Placental epithelial cell (primary cell): Measurements from ENCODE around the gene MT1E. TPM values are rescaled to one million over a fixed set of nuclear protein-coding genes. Genes with fewer than 3 reads are reported as not detected.

Experiments used
- total RNA-seq: library from RNA; depleted of rRNA; stranded (reverse); fragments of >200 nt; gene quantifications from 2 replicates; pipeline ENCODE4 v1.2.3, GENCODE V29; 2012

MT1E gene
- 52.9 and 91.5 TPM in 2 replicates for total RNA-seq

DNA sequence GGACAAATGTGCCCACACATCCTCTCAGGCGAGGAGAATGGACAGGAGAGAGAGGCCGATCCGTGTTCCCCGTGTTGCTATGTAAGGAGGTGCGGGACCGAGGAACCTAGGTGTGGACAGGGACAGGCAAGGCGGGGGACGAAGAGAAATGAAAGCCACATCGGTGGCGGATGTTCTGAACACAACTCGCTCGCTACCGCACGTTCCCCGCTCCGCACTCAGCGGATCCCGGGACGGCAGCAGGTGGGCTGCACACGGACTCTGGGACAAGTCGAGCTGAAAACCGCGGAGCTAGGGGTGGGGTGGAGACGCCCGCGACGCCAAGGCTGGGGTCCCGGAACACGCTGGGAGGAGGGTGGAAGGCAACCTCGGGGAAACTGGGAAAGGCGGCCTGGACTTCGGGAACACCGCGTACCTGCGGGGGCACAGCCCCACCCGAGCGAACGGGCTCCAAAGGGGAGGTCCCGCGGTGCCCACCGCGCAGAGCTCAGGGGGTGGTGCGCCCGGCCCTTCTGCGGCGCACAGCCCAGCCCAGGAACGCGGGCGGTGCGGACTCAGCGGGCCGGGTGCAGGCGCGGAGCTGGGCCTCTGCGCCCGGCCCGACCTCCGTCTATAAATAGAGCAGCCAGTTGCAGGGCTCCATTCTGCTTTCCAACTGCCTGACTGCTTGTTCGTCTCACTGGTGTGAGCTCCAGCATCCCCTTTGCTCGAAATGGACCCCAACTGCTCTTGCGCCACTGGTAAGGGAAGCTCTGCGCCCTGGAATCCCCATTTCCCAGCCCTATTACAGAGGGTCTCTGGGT lies at the start of gene MT1E:
TSS of gene MT1E (plus strand) at position 642 of the 803 bp plus-strand sequence. CDS start at position 713, 71 bp downstream.

DNA sequence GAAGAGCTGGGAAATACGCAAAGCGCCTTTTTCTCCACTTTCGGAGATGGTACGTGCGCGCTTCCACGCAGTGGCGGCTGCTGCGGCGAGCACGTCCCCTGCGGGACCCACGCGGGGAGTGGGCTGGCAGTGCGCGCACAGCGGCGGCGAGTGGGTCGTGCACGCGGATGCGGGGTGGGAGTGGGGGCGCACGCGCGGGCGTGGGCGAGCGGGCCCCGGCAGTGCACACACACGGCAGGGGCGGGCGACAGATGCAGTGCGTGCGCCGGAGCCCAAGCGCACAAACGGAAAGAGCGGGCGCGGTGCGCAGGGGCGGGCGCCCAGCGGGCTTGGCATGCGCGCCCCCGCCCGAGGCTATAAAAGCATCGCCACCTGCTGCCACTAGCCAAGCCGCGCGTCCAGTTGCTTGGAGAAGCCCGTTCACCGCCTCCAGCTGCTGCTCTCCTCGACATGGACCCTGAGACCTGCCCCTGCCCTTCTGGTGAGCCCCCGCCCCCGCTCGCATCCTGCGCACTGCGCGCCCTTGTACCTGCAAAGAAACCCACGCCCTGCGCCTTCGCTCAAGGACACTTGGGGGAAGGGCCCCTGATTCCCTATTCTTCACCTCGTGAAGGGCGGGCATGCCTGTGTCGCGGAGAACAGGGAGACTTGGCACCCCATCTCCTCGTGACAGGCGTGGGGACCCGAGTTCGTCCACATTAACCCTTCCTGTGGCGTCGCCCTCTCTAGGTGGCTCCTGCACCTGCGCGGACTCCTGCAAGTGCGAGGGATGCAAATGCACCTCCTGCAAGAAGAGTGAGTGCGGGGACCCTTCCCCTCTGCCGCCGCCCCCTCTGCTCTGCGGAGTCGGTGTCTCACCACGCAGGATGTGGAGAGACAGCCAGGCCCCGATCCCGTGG lies 36.2 kb upstream of the MT1E start, which contains the start of gene MT3:
TSS of gene MT3 (plus strand) at position 388 of the 899 bp plus-strand sequence. CDS start at position 451, 63 bp downstream.

DNA sequence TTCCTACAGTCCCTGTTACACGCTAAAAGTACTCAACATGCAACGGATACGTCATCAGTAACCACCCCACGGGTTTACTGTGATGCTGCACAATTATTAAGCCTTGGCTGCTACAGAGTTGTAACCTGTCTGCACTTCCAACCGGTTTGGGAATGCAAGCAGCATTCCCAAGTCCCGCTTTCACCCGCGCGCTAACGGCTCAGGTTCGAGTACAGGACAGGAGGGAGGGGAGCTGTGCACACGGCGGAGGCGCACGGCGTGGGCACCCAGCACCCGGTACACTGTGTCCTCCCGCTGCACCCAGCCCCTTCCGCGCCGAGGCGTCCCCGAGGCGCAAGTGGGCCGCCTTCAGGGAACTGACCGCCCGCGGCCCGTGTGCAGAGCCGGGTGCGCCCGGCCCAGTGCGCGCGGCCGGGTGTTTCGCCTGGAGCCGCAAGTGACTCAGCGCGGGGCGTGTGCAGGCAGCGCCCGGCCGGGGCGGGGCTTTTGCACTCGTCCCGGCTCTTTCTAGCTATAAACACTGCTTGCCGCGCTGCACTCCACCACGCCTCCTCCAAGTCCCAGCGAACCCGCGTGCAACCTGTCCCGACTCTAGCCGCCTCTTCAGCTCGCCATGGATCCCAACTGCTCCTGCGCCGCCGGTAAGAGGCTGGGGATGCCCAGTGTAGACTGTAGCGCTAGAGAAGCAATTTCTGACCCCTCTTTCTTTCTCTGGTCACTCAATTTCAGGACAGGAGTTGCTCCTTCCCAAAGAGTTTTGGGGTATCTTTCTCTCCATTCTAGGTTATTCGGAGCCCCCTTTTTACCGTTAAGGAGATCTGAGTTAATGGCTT lies 17.3 kb upstream of the MT1E start, which contains the start of gene MT2A:
TSS of gene MT2A (plus strand) at position 542 of the 833 bp plus-strand sequence. CDS start at position 614, 72 bp downstream.

DNA sequence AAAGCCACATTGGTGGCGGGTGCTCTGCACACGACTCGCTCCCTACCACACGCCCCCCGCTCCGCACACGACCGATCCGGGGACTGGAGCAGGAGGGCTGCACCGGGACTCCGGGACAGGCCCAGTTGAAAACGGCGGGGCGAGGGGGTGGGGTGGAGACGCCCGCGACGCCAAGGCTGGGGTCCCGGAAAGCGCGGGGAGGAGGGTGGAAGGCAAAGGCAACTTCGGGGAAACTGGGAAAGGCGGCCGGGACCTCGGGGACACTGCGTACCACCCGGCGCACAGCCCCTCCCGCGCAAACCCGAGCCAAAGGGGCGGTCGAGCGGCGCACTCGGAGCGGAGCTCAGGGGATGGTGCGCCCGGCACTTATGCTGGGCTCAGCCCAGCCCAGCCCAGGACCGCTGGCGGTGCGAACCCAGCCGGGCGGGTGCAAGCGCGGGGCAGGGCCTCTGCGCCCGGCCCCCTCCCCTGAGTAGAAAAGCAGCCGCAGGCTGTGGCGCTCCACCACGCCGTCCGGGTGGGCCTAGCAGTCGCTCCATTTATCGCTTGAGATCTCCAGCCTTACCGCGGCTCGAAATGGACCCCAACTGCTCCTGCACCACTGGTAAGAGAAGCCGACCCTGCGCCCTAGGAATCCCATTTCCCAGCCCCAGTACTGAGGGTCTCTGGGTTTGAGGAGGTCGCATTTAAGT lies 6.7 kb downstream of the MT1E start, which contains the start of gene MT1M:
TSS of gene MT1M (plus strand) at position 504 of the 692 bp plus-strand sequence. CDS start at position 577, 73 bp downstream.

DNA sequence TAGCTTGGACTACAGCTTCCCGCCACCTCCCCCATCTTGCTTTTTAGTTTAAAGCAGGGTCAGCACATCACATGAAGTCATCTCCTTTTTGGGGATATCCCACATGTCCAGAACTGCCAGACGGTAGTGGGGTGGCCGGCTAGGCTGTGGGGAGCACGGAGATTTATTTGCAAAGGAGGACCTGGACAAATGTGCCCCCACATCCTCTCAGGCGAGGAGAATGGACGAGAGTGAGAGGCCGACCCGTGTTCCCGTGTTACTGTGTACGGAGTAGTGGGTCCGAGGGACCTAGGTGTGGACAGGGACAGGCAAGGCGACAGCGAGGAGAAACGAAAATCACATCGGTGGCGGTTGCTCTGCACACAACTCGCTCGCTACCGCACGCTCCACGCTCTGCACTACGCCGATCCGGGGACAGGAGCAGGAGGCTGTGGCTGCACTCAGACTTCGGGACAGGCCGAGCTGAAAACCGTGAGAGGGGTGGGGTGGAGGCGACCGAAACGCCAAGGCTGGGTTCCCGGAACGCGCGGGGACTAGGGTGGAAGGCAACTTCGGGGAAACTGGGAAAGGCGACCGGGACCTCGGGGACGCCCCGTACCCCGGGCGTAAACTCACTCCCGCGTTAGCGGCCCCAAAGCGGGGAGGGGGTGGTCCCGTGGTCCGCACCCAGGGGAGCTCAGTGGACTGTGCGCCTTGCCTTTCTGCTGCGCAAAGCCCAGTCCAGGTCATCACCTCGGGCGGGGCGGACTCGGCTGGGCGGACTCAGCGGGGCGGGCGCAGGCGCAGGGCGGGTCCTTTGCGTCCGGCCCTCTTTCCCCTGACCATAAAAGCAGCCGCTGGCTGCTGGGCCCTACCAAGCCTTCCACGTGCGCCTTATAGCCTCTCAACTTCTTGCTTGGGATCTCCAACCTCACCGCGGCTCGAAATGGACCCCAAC lies 12.5 kb downstream of the MT1E start, which contains the start of gene MT1A:
TSS of gene MT1A (plus strand) at position 853 of the 937 bp plus-strand sequence. CDS start at position 926, 73 bp downstream.

GRCh38 chr16:56651586-56651985 lies 26.0 kb downstream of the MT1E start, which contains the start of gene MT1B:
TSS of gene MT1B (plus strand) at chr16:56651886. CDS start at chr16:56651954, 68 bp downstream.

GRCh38 chr16:56657555-56658326 lies 32.2 kb downstream of the MT1E start, which contains the start of gene MT1F:
TSS of gene MT1F (plus strand) at chr16:56657959. CDS start at chr16:56658059, 100 bp downstream.

DNA sequence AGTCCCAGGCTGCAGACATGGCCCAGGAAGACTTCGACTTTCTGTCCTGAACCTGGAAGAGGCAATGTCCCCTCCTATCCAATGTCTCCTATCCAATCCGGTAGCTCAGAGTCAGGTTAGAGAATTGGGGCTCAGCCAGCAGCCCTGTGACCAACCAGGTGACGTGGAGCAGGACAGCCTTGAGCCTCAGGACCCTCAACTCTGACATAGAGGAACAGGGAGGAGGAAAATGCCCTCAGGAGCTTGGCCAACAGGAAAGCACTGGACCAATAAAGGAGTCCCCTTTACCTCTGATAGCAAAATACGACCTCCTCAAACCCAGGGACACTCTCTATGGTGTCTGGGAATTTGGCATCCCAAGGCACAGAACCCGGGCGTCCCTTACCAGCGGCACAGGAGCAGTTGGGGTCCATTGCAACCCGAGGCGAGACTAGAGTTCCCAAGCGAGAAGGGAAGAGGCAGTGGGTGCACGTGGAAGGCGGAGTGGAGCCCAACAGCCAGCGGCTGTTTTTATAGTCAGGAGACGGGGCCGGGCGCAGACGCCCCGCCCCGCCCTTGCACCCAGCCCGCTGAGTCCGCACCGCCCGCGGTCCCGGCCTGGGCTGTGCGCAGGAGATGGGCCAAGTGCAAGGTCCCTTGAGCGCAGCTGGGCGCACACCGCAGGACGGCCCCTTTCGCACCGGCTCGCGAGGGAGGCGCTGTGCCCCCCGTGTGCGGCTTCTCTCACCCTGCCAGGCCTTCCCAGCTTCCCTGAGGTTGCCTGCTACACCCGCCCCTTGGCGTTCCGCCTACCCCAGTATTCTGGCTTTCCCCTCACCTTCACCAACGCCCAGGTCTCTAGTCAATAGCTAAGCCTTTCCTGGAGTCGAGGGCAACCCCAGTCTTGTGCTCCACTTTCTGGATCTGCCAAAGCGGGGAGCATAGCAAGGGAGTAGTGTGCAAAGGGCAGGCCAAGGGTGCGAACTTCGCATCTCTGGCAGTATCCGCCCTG lies 42.3 kb downstream of the MT1E start, which contains the start of gene MT1G:
TSS of gene MT1G (minus strand) at position 485 of the 991 bp plus-strand sequence. CDS start at position 413, 72 bp downstream.

DNA sequence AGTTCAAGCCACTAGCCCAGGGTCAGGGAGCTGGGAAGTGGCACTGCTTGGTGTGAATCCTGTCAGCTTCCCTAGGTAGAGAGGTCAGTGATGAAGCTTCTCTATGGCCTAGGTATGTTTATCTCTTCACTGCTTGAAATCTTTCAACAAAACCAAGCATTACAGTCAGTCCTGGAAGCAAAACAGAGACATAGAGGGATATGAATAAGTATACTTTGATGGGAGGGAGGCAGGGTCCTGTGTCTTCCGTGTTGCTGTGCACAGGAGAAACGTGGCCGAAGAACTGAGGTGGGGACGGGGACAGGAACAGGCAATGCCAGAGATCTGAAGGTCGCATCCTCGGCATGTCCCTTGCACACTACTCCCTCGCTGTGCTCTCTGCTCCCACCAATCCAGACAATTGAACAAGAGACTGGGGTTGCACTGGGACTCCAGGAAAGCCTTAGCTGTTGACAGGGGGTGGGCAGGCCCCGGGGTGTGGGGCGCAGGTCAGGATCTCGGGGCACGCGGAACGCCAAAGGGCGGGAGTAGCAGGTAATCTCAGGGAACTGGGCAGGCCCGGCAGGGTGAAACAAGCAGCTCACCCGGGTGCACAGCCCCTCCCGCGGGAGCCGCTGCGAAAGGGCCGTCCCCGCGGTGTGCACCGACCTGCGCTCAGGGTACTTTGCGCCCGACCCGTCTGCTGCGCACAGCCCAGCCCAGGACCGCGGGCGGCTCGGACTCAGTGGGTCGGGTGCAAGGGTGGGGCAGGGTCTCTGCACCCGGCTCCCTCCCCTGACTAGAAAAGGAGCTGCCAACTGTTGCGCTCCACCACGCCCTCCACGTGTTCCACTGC lies 43.6 kb downstream of the MT1E start, which contains the start of gene MT1H:
TSS of gene MT1H (plus strand) at position 810 of the 835 bp plus-strand sequence. CDS start 71 bp downstream, outside the sequence.

Other genes starting within 250 kb of the MT1E start
- 212 and 216 TPM in 2 replicates for gene AMFR, start 200.2 kb upstream of the MT1E start, total RNA-seq
- 41.6 and 67.2 TPM in 2 replicates for gene NUDT21, start 174.4 kb upstream of the MT1E start, total RNA-seq
- 33.4 and 109 TPM in 2 replicates for gene OGFOD1, start 174.2 kb upstream of the MT1E start, total RNA-seq
- gene BBS2, start 105.8 kb upstream of the MT1E start, total RNA-seq, result 42.6 and 61.2 TPM in 2 replicates
- gene MT4, start 60.7 kb upstream of the MT1E start, total RNA-seq, result not detected in 2 replicates
- gene MT3, start 36.3 kb upstream of the MT1E start, total RNA-seq, result not detected in 2 replicates
- 3.1 and 6.9 TPM in 2 replicates for gene MT2A, start 17.2 kb upstream of the MT1E start, total RNA-seq
- 0.22 and 0.79 TPM in 2 replicates for gene MT1M, start 6.9 kb downstream of the MT1E start, total RNA-seq
- not detected in 2 replicates for gene MT1A, start 12.9 kb downstream of the MT1E start, total RNA-seq
- gene MT1B, start 26.1 kb downstream of the MT1E start, total RNA-seq, result not detected in 2 replicates
- 9.1 and 14.5 TPM in 2 replicates for gene MT1F, start 32.2 kb downstream of the MT1E start, total RNA-seq
- gene MT1G, start 42.3 kb downstream of the MT1E start, total RNA-seq, result not detected in 2 replicates
- gene MT1H, start 44.0 kb downstream of the MT1E start, total RNA-seq, result 1.5 TPM in 1 of 2 replicates, not detected in the other
- gene MT1X, start 56.7 kb downstream of the MT1E start, total RNA-seq, result 36.9 and 47.0 TPM in 2 replicates
- gene NUP93, start 104.3 kb downstream of the MT1E start, total RNA-seq, result 29.1 and 54.5 TPM in 2 replicates
- 0.22 and 1.6 TPM in 2 replicates for gene SLC12A3, start 239.4 kb downstream of the MT1E start, total RNA-seq